GM12892 (cell line): Measurements from ENCODE around the gene SULT4A1.

ENCODE experiments used
- DNase-seq: peaks from one replicate; pipeline ENCODE4 v3.0.0; 2011; ENCODE audit not compliant: insufficient read length
- FAIRE-seq: peaks from 2 replicates; lab custom pipeline; 2011; peaks lifted over from hg19 to GRCh38; lab: Jason Lieb, UNC
- POLR2A ChIP-seq: IDR thresholded peaks from 2 replicates; pipeline ENCODE4 v1.6.1; 2011; ENCODE audit warnings: low read depth, low read length, control low read depth
- POLR2AphosphoS5 ChIP-seq: IDR thresholded peaks from 2 replicates; pipeline ENCODE4 v1.6.1; 2011; ENCODE audit warnings: low read depth, low read length, control low read depth
- TAF1 ChIP-seq: IDR thresholded peaks from 2 replicates; pipeline ENCODE4 v1.6.1; 2011; ENCODE audit warnings: low read depth, mild to moderate bottlenecking, control low read depth, low read length, borderline replicate concordance

SULT4A1 gene

DNA sequence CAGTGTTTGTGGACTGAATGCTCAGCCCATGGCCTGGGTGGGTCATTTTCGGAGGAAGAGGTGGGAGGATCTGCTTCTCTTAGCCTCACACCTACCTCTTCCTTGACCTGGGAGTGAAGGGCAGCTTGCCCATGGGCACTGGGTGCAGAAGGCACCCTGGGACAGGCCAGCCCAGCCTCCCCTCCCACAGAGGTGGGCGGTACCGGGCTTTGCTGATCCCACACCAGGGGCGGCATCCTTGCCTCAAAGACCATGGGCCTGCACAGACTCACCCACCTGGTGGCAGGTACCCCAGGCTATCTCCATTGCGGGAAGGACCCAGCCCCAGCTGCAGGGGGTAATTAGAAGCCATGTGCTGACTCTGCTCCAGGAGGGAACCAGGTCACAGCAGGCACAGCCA lies 31.0 kb upstream of the SULT4A1 start:
- TF ChIP-seq POLR2AphosphoS5 = no peak
- no peak for TF ChIP-seq POLR2A
- TF ChIP-seq TAF1 = no peak
- DNase-seq = no peak
- FAIRE-seq = no peak

DNA sequence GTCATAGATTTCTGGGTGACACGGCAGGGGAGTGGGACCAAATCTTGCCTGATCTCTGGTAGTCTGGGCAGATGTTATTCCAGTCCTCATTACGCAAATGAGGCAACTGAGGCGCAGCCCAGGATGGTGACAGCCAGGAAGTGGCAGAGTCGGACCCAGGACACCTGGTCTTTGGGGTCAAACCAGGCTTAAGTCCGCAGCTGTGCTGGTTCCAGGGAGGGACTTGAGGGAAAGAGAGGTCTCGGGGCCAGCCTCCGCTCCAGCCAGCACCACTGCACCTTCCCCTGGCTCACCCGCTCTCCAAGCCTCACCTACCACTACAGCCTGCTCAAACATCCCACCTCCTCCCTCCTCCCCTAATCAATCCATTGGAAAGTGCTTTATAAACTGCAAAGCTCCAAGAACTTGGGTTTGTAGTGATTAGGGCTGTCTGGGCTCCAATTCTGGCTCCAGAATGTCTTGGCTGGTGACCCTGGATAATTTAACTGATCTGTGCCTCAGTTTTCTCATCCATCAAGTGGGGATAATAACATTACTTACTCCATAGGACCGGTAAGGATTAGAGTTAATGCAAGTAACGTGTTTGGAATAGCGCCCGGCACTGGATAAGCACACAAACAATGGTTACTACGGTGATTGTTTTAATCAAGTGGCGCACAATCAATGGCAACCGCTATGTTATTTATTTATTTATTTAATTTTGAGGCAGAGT lies 30.0 kb upstream of the SULT4A1 start:
- FAIRE-seq (no peak), DNase-seq (no peak)
- no peak for TF ChIP-seq TAF1
- no peak for TF ChIP-seq POLR2AphosphoS5
- no peak for TF ChIP-seq POLR2A

DNA sequence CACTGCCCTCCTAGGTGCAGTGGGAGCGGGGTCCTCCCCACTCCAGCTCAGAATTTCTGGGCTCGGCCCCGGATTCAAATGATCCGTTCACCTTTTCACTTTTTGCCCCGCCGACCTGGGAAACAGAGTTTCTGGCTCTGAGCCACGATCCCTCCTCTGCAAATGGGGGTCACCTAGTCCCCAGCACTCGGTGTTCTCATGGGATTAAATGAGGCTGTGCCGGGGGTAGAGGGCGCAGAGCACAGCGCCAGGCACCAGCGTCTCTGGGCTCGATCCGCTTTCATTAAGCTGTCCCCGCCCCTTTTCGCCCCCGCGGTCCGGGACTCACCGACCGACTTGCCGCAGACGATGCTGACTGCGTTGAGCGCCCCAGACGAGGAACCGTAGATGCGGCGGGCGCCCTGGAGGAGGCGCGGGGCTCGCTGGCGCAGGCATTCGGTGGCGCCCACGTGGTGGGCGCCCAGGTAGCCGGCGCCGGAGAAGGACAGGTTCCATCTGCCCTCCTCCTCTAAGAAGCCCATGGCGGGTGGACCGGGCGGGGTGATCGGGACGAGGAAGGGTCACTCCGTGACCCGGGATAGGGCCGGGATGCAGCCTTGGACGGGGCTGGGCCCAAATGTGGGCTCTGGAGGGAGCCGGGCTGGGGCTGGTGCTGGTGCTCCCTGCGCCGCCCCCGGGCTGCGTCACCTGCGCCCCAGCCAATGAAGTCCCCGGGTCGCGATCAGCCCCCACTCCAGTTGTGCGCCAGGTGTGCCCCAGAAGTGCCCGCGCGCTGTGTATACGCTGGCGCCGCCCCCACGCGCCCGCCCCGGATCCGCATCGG lies 29.3 kb upstream of the SULT4A1 start, which contains the start of gene PNPLA5:
Gene PNPLA5, minus strand, starts transcription at position 654 of the 823 bp plus-strand sequence. Its CDS starts 133 bp downstream, at position 521.
- TF ChIP-seq TAF1 (no peak), POLR2AphosphoS5 (no peak), POLR2A (no peak)
- no peak for FAIRE-seq
- DNase-seq = no peak

DNA sequence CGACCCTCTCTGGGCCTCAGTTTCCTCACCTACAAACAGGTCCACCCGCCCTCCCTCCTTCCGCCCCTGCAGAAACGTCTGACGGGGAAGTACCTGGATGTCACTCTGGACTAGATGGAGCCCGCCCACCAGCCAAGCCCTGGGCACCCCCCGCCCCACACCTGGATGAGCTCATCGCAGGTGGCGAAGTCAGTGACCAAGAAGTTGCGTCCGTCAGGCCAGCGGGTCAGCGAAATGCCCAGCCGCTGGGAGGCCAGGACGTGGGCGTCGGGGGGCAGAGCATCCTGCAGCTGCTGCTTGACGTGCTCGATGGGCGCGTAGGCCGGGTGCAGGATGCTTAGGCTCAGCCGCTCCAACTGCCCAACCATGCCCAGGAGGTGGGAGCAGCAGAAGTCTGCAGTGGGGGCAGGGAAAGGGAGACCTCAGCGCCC lies 28.6 kb upstream of the SULT4A1 start:
- FAIRE-seq = no peak
- TF ChIP-seq POLR2A = no peak
- no peak for TF ChIP-seq POLR2AphosphoS5
- TF ChIP-seq TAF1 = no peak
- no peak for DNase-seq

DNA sequence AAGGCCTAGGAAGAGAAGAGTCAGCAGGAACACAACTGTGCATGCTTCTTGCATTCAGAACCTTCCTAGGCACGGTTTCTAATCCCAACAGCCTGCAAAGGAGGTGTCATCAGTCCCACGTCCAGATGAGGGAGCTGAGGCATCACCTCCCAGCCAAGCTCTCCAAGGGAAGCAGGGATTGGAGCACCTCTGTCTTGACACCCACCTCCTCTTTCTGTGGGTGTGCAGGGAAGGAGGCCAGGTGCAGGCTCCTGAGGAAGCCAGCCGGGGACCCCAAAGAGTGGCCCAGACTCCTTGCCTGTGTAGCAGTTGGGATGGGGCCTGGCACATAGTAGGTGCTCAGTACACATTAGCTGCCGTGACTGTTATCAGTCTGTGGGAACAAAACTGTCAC lies 27.5 kb upstream of the SULT4A1 start:
- no peak for TF ChIP-seq POLR2A
- TF ChIP-seq POLR2AphosphoS5 = no peak
- no peak for TF ChIP-seq TAF1
- DNase-seq = no peak
- FAIRE-seq = no peak

DNA sequence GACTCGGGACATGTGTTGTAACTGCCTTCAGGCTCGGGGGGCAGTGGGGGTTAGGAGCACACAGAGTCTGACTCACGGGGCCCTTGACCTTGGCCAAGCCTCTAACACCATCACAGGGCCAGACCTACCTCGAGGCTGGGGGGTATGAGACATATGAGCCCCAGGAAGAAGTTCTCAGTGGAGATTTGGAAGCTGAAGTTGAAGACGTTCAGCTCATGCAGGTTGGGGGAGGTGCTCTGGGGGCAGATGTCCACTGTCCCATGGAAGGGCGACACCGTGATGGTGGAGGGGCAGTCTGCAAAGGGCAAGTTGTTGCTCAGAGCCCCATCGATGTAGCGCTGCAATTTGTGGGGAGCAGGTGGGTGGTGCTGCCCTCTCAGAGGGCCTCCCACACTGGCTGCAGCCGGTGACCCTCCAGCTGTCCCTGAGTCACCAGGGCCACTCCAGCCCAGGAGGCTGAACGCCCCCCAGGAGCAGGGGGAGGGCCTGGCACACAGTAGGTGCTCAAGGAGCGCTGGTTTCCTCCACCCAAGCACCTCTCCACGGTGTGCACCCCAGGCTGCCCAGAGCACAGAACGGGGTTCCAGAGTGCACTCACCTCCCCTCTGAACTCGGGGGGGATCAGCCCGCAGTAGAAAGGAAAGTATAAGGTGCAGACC lies 27.0 kb upstream of the SULT4A1 start:
- DNase-seq (no peak), FAIRE-seq (no peak)
- TF ChIP-seq TAF1 (no peak), POLR2AphosphoS5 (no peak), POLR2A (no peak)

DNA sequence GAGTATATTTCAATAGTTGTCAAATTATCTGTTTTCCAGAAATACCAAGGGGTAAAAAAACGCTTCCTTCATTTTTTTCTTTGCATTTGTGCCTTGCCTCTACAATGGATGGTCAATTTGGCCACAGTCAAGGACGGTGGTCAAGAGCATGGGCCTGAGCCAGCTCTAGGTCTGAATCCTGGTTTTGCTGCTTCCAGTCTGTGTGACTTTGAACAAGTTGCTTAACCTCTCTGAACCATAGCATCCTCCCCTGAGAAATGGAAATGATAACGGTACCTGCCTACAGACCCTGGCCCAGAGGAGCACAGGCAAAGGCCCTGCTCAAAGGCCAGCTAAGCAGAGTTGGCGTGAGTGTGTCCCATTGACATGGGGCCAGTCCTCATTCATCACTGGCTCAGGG lies 26.4 kb upstream of the SULT4A1 start:
- no peak for DNase-seq
- FAIRE-seq = no peak
- TF ChIP-seq POLR2AphosphoS5 = no peak
- no peak for TF ChIP-seq POLR2A
- TF ChIP-seq TAF1 = no peak

DNA sequence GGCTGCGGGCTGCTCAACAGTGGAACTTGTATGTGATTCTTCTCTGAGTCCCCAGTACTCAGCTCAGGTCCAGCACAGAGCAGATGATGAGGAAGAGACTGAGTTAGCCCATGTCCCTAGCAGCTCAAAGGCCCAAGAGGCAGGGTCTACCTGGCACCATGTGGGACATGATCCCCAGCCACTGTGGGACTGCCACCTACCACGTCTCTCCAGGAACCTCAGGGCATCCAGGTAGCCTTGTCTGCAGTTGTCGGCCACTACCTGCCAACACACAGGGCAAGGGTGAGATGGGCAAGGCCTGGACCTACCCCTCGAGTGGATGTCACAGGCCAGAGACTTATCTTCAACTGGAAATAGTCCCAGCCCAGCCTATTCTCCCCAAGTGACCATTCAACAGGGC lies 25.1 kb upstream of the SULT4A1 start:
- DNase-seq (no peak), FAIRE-seq (no peak)
- TF ChIP-seq POLR2A (no peak), TAF1 (no peak), POLR2AphosphoS5 (no peak)

DNA sequence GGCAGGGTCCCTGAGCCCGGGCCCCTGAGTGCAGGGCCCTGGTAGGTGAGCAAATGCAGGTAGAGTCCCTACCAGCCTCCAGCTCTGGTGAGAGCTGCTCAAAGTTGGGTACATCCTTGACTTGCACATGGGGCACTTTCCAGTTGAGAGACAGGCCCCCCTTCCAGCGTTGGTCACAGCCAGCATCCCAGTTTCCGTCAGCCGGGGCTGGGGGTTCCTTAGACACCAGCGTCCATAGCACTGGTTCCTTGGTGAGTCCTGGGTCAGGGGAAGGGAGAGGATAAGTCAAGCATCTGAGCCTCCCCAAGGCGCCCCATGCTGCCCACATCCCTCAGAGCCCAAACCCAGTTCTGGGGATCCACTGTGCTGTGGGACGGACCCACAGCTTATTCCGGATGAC lies 23.9 kb upstream of the SULT4A1 start:
- no peak for TF ChIP-seq POLR2A
- no peak for TF ChIP-seq TAF1
- TF ChIP-seq POLR2AphosphoS5 = no peak
- FAIRE-seq (no peak), DNase-seq (no peak)

DNA sequence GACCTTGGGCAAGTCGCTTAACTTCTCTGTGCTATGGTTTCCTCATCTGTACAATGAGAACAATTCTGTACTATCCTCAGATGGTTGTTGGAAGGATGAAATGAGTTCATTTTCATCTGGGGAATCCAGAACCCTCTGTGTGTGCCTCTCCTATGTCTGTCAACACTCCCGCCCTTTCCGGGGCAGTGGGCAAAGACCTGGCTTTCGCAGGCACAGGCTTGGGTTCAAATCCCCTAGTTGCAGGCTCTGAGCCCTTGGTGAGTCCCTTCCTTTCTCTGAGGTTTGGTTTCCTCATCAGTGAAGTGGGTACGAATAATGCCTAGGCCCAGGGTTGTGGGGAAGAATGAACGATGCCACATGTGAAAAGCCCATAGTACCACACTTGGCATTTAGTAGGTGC lies 23.5 kb upstream of the SULT4A1 start:
- TF ChIP-seq POLR2AphosphoS5 (no peak), TAF1 (no peak)
- FAIRE-seq (no peak), DNase-seq (no peak)

DNA sequence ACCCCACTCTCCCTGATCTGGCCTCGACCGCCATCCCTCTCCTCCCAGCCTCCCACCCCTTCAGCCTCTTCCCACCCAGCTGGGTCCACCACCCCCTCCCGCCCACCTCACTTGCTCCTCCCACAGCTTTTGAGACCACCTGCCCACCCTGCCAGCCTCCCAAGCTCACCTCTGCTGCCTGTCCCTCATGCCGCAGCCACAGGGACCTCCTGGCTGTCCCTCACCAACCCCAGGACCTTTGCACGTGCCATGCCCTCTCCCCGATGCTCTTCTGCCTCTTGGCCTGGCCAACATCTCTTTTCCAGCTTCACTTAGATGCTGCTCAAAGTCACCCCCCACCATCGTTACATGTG lies 23.0 kb upstream of the SULT4A1 start:
- DNase-seq (no peak), FAIRE-seq (no peak)
- TF ChIP-seq POLR2AphosphoS5 = no peak
- TF ChIP-seq POLR2A = no peak
- no peak for TF ChIP-seq TAF1
